Smooth muscle cell (in vitro differentiated cells): ENCODE results near the gene IQGAP3. TPM values are rescaled to one million over a fixed set of nuclear protein-coding genes. Genes with fewer than 3 reads are reported as not detected.

Source experiments
- DNase-seq: peaks from one replicate; lab custom pipeline; 2025; ENCODE audit not compliant: unreplicated experiment; lab: John Stamatoyannopoulos, UW
- H2AFZ ChIP-seq: fragments of 200-600 bp; sonication (generic); 2 replicates; pipeline ENCODE4 v1.6.0; 2016; ENCODE audit warnings: antibody characterized with exemption, low read depth, mild to moderate bottlenecking
- H3F3A ChIP-seq: fragments of 200-600 bp; sonication (generic); 2 replicates; pipeline ENCODE4 v1.6.0; 2017; ENCODE audit warnings: antibody characterized with exemption, low read depth
- H3K27ac ChIP-seq: fragments of 200-600 bp; sonication (generic); 2 replicates; pipeline ENCODE4 v1.5.1; 2016; ENCODE audit warnings: low read depth, mild to moderate bottlenecking
- H3K27me3 ChIP-seq: fragments of 200-600 bp; sonication (generic); 2 replicates; pipeline ENCODE4 v1.6.1; 2016; ENCODE audit warnings: low read depth, mild to moderate bottlenecking
- H3K36me3 ChIP-seq: fragments of 200-600 bp; sonication (generic); 2 replicates; pipeline ENCODE4 v1.5.1; 2016; ENCODE audit warnings: low read depth
- H3K4me1 ChIP-seq: fragments of 200-600 bp; sonication (generic); 2 replicates; pipeline ENCODE4 v1.5.1; 2016; ENCODE audit warnings: low read depth
- H3K4me2 ChIP-seq: fragments of 200-600 bp; sonication (generic); 2 replicates; pipeline ENCODE4 v1.6.0; 2016; ENCODE audit warnings: mild to moderate bottlenecking
- H3K4me3 ChIP-seq: fragments of 200-600 bp; sonication (generic); 2 replicates; pipeline ENCODE4 v1.5.1; 2016; ENCODE audit warnings: mild to moderate bottlenecking
- H3K79me2 ChIP-seq: fragments of 200-600 bp; sonication (generic); 2 replicates; pipeline ENCODE4 v1.6.0; 2016; ENCODE audit warnings: low read depth, mild to moderate bottlenecking
- H3K9ac ChIP-seq: fragments of 200-600 bp; sonication (generic); 2 replicates; pipeline ENCODE4 v1.6.0; 2016; ENCODE audit warnings: low read depth
- H3K9me3 ChIP-seq: fragments of 200-600 bp; sonication (generic); replicated peaks from 2 replicates; pipeline ENCODE4 v1.5.1; 2016; ENCODE audit warnings: low read depth
- H4K20me1 ChIP-seq: fragments of 200-600 bp; sonication (generic); 2 replicates; pipeline ENCODE4 v1.6.0; 2016; ENCODE audit warnings: low read depth
- WGBS: methylation state at CpG from one replicate; pipeline ENCODE4 v1.1.7; 2016; ENCODE audit warnings: low lambda C conversion rate; 5-methylcytosine and 5-hydroxymethylcytosine counted together
- polyA plus RNA-seq: library from polyadenylated mRNA; unstranded; fragments of >200 nt; fragmentation: Nextera tagmentation; extraction: Ambion mirVana; gene quantifications from 2 replicates; pipeline ENCODE4 v1.2.1, GENCODE V29; 2016
- total RNA-seq: library from RNA; depleted of rRNA; stranded (reverse); fragments of >200 nt; gene quantifications from 2 replicates; pipeline ENCODE4 v1.2.3, GENCODE V29; 2014
- TF ChIP-seq, protein P1 (sequence below): fragments of 200-600 bp; sonication (generic); IDR thresholded peaks from 2 replicates; pipeline ENCODE4 v1.5.1; 2017; ENCODE audit warnings: borderline replicate concordance, mild to moderate bottlenecking, antibody characterized with exemption; ENCODE audit not compliant: insufficient read depth, poor library complexity, severe bottlenecking

The IQGAP3 gene
- total and polyA plus RNA-seq, 2 experiments from 2014 or later = 2.6 to 2.9 TPM

DNA sequence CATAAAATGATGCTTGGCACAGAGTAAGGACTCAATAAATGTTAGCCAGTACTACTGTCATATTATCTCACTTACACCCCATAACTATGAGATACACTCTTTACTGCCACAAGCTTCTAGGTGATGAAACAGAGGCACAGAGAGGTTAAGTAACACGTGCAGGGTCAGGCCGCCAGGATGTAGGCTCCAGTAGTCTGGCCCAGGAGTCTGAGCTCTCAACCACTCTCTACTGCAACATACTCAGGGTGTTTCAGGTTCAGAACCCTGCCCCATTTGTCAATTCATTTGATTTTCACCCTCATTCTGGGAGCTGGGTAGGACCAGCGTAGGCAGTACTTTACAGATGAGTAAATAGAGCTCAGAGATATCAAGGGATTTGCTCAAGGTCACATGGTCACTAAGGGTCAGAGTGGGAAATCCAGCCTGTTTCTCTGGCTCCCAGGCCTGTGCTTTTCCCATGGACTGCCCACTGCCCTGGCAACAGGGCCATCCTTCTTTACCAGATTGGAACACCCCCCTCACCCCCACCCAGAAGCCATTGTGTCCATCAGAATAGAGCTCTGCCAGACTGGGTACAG, 21.2 kb downstream of the IQGAP3 start:
- H4K20me1 ChIP-seq = no peaks in the 10 kb centered on the region
- TF ChIP-seq, protein P1, sequence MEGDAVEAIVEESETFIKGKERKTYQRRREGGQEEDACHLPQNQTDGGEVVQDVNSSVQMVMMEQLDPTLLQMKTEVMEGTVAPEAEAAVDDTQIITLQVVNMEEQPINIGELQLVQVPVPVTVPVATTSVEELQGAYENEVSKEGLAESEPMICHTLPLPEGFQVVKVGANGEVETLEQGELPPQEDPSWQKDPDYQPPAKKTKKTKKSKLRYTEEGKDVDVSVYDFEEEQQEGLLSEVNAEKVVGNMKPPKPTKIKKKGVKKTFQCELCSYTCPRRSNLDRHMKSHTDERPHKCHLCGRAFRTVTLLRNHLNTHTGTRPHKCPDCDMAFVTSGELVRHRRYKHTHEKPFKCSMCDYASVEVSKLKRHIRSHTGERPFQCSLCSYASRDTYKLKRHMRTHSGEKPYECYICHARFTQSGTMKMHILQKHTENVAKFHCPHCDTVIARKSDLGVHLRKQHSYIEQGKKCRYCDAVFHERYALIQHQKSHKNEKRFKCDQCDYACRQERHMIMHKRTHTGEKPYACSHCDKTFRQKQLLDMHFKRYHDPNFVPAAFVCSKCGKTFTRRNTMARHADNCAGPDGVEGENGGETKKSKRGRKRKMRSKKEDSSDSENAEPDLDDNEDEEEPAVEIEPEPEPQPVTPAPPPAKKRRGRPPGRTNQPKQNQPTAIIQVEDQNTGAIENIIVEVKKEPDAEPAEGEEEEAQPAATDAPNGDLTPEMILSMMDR = no peak
- WGBS = 86% methylated on average over 3 of the region's 3 CpGs
- H3K4me2 ChIP-seq = no peak overlapping the region
- H3K9me3 ChIP-seq = no peaks in the 10 kb centered on the region
- no peaks in the 10 kb centered on the region for H3K79me2 ChIP-seq
- DNase-seq = no peak
- no peaks in the 10 kb centered on the region for H3K27me3 ChIP-seq
- no peak overlapping the region for H3K9ac ChIP-seq
- no peak overlapping the region for H3K27ac ChIP-seq
- H3K4me1 ChIP-seq = no peaks in the 10 kb centered on the region
- no peaks in the 10 kb centered on the region for H3K36me3 ChIP-seq
- H2AFZ ChIP-seq = no peak overlapping the region
- H3F3A ChIP-seq = no peaks in the 10 kb centered on the region
- no peak overlapping the region for H3K4me3 ChIP-seq

DNA sequence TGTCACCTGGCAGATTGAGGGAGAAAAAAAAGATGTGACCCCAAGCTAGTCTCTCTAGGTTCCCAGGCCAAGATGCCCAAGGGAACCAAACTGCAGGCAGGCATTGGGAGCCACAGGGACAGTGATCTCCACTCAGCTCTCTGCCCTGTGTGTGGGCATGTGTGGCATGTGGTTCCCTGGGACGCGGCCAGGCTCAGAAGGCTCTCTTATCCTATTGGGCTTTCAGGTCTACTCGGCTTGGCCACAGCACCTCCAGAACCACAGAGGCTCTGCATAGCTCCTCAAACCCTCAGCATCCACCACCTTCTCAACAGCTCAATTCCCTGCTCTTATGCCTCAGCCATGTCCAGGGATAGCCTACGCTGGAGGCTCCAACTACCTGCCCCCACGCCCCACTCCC, 22.0 kb downstream of the IQGAP3 start:
- H3K4me3 ChIP-seq = no peak overlapping the region

DNA sequence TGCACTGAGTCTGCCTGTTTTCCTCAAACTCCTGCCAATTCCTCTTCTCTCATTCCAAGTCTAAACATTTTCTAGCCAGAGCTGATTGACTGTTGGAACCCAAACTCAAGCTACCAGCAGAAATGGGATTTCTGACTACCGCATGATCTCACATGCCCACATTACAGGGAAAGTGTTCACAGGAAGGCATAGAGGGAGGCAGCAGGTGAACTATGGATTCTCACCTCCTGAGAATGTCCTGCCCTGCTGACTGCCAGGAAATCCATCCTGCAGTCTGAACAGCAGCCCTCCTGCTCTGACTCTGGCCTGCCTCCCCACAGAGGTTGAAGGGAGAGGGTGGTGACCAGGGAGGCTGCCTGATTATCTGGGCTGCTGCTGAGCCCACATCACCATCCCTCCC, 22.5 kb downstream of the IQGAP3 start:
- no peak overlapping the region for H3K27ac ChIP-seq
- TF ChIP-seq, protein P1 = no peak
- H3K4me2 ChIP-seq = no peak overlapping the region
- WGBS = 96% methylated on average over 1 of the region's 1 CpG
- no peaks in the 10 kb centered on the region for H3F3A ChIP-seq
- H2AFZ ChIP-seq = no peak overlapping the region
- no peaks in the 10 kb centered on the region for H3K79me2 ChIP-seq
- no peak overlapping the region for H3K9ac ChIP-seq
- no peaks in the 10 kb centered on the region for H3K27me3 ChIP-seq
- H3K4me1 ChIP-seq = no peaks in the 10 kb centered on the region
- no peak for DNase-seq
- no peaks in the 10 kb centered on the region for H3K9me3 ChIP-seq
- no peak overlapping the region for H3K4me3 ChIP-seq
- H3K36me3 ChIP-seq = no peaks in the 10 kb centered on the region
- no peaks in the 10 kb centered on the region for H4K20me1 ChIP-seq

More for the DNA sequence above, 22.0 kb downstream of the IQGAP3 start:
- H3K4me1 ChIP-seq = no peaks in the 10 kb centered on the region
- no peaks in the 10 kb centered on the region for H3K36me3 ChIP-seq
- no peaks in the 10 kb centered on the region for H4K20me1 ChIP-seq
- DNase-seq = no peak
- H3K4me2 ChIP-seq = no peak overlapping the region
- WGBS = 89% methylated on average over 5 of the region's 5 CpGs
- TF ChIP-seq, protein P1 = no peak
- H3K79me2 ChIP-seq = no peaks in the 10 kb centered on the region
- no peak overlapping the region for H3K27ac ChIP-seq
- no peaks in the 10 kb centered on the region for H3K9me3 ChIP-seq
- no peaks in the 10 kb centered on the region for H3F3A ChIP-seq
- no peaks in the 10 kb centered on the region for H3K27me3 ChIP-seq
- no peak overlapping the region for H3K9ac ChIP-seq
- H2AFZ ChIP-seq = no peak overlapping the region

DNA sequence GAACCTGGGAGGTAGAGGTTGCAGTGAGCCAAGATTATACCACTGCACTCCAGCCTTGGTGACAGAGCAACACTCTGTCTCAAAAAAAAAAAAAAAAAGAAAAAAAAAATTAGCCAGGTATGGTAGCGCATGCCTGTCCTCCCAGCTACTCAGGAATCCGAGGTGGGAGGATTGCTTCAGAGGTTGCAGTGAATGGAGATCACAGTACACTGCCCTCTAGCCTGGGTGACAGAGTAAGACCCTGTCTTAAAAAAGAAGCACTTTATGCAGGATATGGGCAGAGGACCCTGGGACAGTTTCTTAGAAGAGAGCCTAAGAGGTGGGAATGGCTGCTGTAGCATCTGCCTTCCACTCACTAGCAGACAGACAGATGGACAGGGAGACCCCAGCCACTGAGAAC, 23.0 kb downstream of the IQGAP3 start:
- H3K4me1 ChIP-seq = no peaks in the 10 kb centered on the region
- H3K9me3 ChIP-seq = no peaks in the 10 kb centered on the region
- H3K4me3 ChIP-seq = no peak overlapping the region
- H3F3A ChIP-seq = no peaks in the 10 kb centered on the region
- H2AFZ ChIP-seq = no peak overlapping the region
- WGBS = 70% methylated on average over 2 of the region's 2 CpGs
- TF ChIP-seq, protein P1 = no peak
- no peak overlapping the region for H3K27ac ChIP-seq
- H4K20me1 ChIP-seq = no peaks in the 10 kb centered on the region
- no peak overlapping the region for H3K9ac ChIP-seq
- H3K4me2 ChIP-seq = no peak overlapping the region
- H3K79me2 ChIP-seq = no peaks in the 10 kb centered on the region
- no peak for DNase-seq
- H3K27me3 ChIP-seq = no peaks in the 10 kb centered on the region
- H3K36me3 ChIP-seq = no peaks in the 10 kb centered on the region
